ENCODE measurements around the gene TSPEAR.
A peak's percentile ranks its signal among the peaks of the same experiment; 100 is the strongest.

The TSPEAR gene

DNA sequence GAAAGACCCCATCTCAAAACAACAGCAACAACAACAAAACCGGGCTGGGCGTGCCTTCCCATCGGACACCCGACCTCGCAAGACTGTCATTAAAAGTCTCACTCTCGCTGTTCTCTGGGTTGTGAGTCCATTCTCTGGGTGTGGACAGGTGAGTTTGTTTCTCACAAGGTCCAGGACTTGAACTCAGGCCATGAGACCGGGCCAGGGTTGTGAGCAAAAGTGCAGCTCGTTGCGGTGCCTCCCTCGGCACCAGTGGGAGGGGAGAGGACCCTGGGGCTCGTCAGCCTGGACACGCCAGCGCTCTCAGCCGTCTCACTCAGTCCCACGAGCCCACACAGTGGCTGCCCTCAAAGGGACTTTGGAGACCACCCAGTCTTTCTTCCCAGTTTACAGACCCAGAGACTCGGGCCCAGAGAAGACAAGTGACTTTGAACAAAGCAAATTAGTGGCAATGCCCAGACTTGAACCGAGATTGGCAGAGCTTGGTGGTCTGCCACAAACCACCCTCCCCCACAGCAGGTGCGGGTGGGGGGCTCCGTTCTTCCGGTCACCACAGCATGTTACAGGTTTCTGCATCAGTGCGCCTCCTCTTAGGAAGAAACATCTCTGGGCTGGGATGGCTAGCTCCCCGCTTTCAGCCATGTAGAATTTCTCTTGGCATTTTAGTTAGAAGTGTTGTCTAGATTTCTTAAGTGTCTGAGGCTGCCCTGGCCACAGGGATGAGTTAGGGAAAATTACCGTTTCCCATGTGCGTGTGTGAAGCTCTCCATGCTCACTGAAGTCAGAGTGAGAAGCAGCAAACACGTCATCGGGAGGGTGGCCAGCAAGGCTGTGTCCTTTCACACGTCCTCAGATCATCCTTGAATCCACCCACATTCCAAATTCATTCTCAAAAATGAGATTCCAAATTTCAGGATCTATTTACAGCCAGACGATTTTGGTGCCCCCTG is 227.8 kb downstream of the TSPEAR start:
- no peak for DNase-seq (ENCODE audit: low read depth)

DNA sequence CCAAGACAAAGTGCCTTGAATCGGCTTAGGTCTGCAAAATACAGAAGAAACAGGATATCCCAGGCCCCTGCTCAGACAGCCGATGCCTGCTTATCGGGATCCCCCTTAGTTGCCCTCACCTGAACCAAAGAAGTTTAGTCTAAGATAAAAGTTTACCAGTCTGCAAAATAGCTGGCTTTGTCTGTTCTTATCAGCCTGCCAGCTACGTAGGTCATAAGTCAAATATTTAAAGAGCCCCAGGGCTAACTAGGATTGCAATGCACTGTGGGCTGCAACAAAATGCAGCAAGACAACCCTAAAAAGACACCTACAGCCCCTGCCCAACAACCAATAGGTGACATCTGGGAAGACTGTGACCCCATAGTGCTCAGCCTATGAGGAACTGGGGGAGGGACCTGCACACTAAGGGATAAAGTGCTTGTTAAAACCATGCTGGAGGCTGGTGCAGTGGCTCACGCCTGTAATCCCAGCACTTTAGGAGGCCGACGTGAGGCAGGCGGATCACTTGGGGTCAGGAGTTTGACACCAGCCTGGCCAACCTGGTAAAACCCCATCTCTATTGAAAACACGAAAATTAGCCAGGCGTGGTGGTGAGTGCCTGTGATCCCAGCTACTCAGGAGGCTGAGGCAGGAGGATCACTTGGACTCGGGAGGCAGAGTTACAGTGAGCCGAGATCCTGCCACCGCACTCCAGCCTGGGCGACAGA is 228.6 kb downstream of the TSPEAR start:
- no peak for DNase-seq (ENCODE audit: low read depth)

DNA sequence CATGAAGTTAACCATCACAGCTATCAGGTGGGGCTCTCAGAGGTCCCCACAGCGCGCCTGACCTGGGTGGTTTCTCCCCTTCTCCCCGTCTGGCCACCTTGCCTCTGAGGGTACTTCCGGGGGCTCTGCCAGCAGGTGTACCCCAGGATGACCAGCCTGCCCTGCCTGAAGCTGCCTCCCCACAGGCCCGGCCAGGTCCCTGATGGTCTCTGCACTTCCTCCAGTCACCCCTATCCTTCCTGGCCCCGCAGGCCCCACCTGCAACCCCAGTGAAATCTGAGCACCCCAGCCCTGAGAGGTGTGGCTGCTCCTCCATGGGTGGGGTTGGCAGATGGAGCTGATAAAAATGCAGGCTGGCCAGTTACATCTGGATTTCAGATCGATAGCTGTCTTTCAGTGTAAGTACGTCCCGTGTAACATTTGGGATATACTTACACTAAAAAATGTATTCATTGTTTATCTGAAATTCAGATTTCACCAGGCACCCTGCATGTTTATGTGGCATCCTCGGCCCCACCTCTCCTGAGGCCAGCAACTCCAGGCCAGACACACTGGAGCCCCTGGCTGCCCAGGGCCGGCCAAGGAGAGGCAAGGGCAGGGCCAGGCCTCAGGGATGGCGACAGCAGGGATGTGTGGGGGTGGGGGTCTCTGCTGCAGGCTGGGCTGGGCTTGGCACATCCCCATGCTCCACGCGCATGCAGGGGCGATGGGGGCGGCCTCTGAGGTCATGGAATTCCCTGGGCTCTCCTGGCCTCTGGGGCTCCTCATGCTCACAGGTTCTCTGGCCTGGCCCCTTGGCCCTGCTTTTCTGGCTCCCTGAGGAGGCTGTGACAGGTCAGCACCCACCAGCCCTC is 230.9 kb downstream of the TSPEAR start:
- no peak for DNase-seq (ENCODE audit: low read depth)

DNA sequence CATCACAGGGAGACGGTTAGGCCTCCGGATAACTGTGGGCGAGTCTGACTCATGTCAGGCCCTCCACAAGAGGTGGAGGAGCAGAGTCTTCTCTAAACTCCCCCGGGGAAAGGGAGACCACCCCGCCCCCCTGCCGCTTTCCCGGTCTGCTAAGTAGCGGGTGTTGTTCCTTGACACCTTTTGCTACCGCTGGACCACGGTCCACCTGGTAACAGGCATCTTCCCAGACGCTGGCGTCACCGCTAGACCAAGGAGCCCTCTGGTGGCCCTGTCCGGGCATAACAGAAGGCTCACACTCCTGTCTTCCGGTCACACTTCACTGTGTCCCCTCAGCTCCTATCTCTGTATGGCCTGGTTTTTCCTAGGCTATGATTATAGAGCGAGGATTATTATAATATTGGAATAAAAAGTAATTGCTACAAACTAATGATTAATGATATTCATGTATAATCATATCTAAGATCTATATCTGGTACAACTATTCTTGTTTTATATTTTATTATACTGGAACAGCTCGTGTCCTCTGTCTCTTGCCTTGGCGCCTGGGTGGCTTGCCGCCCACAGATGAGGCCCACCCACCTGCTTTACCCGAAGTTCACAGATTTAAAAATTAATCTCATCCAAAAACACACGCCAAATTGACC is 231.7 kb downstream of the TSPEAR start:
- DNase-seq (ENCODE audit: low read depth): peak; percentile 13

DNA sequence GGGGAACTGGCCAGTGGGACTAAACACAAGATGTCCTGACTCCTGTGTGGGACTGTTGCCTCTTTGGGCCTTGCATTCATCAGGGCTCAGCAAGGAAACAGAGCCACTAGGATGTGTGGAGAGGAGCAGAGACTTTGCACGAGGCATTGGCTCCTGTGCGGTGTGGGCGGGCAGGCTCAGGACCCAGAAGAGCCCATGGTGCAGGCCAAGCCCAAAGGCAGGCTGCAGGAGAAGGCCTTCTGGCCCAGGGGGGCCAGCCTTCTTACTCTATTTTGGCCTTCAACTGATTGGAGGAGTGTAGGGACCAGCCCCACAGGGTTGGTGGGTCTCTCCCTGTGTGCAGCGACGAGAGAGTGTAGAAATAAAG is 232.6 kb downstream of the TSPEAR start:
- no peak for DNase-seq (ENCODE audit: low read depth)

DNA sequence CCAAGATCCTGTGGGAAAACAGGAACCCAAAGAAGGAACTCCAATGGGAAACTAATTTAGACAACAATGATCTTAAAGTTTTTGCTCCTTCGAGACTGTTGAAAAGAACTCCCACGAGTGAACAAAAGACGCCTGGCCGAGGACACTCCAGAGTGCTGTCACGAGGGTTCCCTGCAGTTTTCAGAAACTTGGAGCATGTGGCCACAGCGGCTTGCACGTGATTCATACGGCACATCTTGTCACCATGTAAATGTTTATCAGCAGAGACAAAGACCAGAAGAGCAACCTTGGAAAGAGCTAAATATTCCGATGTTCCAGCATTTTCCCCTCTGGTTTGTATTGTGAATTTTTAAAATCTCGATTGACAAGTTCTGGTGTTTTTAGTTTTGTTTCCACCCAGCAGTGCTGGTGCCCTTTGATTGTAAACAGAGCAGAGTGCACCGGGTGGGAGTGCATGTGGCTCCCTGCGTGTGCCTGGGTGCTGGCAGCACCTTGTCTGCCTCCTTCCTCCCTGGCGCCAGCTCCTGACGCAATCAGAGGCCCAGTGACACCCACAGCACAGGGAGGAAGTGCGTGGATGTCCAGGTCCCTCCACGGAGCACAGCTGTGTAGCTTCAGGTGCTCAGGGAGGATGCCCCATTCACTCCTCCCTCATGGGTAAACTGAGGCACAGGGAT is 233.1 kb downstream of the TSPEAR start:
- DNase-seq (ENCODE audit: low read depth): no peak

DNA sequence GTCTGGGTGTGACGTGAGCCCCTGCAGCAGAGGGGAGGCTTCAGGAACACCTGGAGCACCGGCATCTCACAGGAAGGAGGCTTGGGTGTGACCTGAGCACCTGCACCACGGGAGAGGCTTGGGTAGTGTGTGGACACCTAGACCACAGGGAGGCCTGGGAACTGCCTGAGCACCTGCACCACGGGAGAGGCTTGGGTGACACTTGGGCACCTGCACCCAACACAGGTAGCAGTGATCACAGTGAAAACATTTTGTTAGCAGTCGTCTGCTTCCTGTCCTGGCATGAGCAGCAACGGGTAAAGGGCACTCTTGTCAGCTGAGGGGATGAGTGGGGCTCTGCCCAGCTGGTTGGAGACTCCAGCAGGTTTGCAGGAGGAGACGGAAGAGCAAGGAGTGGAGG is 233.7 kb downstream of the TSPEAR start:
- no peak for DNase-seq (ENCODE audit: low read depth)

DNA sequence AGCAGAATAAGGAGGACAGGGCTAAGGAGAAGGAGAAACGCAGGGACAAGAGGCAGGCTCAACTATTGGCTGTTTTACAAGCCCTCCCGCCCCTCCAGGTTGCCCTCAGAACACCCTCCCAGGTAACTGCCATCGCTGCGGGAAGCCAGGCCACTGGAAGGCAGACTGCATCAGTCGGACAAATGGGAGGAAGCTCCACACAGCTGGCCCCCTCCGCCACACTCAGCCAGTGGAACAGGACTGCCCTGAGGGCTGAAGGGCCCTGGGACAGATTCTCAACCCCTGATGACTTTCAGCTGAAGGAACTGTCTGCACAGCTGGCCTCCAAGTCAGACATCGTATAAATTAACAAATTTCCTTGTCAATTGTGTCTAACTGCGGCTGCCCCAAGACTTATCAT is 234.2 kb downstream of the TSPEAR start:
- DNase-seq (ENCODE audit: low read depth): no peak

DNA sequence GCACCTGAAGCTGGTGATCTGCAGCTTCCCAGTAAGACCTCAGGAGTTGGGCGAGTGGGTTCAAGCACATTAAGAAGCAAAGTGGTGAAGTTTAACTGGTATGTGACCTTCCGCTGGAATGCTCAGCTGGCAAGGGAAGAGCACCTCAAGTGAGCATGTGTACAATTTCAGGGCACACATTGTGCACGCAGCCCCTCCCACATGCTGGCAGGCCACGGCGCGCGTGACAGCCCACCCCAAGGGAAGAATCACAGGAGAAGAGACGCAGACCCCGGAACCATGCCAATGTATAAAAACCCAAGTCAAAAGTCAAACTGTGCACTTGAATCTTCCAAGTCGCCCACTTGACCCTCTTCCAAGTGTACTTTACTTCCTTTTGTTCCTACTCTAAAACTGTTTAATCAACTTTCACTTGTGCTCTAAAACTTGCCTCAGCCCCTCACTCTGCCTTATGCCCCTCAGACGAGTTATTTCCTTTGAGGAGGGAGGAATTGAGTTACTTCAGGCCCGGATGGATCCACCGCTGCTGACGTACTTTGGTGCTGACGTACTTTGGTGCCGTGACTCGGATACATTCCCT is 236.0 kb downstream of the TSPEAR start:
- no peak for DNase-seq (ENCODE audit: low read depth)

DNA sequence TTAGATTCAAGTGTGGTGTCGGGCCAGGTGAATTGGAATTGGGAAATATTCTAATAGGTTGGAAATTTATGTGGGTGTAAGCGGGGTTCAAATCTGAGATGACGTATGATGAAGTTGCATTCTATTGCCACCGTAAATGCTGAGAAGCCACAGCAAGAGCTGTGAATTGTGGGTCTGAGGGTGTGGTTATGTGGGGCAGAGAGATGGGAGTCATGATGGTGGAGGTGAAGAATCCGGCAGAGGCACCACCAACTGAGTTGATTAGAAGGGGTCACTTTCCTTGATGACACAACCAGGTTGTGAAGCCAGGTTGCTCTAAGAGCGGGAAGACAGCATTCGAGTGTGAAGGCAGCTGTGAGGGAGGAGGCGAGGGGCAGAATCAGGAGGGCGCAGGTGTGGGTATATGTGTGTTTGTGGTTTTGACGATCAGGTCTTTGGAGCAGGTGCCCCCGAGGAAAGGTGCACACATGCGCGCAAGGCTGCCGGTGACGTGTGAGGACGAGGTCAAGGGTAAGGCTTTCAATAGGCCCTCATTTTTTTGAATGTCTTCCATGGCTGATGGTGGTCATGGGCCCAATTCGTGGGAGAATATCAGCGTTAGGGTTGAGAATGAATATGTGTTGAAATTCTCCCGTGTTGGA is 237.3 kb downstream of the TSPEAR start:
- DNase-seq (ENCODE audit: low read depth): no peak

DNA sequence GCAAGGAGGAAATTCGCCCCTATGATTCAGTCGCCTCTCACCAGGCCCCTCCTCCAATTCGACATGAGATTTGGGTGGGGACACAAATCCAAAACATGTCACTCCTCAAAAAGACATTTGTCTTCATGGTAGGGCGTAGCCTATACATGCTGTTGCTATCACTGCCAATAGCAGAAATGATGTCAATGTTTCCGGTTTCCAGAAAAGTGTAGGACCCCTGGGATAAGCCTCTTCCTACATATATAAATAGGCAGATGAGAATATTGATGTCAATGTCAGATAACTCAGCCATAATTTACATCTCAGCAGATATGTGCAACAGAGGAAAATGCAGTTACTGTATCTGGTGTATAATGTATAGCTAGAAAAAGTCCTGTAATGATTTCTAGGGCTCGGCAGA is 239.4 kb downstream of the TSPEAR start:
- DNase-seq (ENCODE audit: low read depth): no peak

DNA sequence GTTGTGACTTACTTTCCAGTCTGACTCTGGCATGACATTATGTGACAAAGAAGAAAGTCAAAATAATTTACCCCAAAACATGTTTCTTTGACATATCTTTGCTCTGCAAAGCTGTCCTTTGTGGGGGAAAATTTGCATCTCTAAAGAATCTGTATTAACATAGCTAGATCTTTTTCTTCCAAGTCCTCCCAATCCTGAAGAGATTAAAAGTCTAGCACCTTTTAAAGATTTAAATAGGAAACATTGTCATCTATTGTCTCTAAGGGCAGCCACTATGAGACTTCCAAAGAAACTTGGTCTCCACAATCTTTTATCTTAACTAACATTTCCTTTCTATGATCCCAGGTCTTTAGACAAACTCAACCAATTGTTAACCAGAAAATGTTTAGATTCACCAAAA is 240.0 kb downstream of the TSPEAR start:
- no peak for DNase-seq (ENCODE audit: low read depth)

DNA sequence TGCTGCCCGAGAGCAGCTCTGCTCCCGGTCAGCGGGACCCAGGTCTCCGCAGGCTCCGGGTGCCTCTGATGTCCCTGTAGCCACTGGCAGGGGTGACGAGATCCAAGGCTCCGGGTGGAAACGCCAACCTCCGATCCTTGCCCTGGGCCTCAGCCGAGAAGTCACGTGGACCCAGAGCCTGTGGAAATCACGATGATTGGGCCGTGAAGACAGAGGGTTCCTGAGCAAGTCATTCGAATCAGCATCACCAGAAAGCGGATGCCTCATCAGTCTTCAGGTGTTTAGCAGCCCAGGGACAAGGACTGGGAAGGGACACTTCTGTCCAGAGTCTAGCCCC is 243.5 kb downstream of the TSPEAR start:
- no peak for DNase-seq (ENCODE audit: low read depth)

DNA sequence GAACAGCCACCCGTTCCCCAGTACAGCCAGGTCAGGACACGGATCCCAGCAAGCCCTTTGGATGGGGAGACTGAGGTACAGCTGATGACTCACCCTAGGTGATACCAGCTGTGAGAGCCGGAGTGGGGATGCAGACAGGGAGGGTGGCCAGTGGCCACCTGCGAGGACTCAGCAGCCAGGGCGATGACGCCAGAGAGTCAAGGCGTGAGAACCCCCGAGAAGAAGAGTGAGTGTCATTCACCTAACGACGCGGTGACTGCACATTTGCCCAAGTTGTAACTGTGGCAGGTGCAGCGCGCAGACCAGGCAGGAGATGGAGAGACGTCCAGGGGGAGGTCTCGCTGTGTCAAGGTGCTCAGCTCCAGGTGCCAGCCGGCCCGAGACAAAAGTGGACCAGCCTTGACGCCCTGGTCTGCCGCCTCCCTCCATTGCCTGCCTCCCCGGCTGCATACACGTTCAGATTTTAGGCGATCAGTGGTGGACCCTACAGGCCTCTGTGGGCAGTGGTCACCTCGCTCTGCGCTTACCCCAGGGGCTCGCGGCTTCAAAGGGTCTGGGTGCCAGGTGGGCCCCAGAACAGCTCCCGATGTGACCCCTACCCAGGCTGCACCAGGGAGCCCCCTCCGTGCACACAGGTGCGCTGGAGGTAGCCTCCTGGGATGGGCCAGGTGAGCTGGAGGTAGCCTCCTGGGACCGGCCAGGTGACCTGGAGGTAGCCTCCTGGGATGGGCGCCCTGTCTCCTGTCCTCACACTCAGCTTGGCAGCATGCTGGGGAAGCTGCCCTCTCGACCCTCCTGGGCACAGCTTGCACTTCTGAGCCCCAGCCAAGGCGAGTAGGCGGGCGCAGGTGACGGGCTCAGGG is 244.1 kb downstream of the TSPEAR start:
- no peak for DNase-seq (ENCODE audit: low read depth)

DNA sequence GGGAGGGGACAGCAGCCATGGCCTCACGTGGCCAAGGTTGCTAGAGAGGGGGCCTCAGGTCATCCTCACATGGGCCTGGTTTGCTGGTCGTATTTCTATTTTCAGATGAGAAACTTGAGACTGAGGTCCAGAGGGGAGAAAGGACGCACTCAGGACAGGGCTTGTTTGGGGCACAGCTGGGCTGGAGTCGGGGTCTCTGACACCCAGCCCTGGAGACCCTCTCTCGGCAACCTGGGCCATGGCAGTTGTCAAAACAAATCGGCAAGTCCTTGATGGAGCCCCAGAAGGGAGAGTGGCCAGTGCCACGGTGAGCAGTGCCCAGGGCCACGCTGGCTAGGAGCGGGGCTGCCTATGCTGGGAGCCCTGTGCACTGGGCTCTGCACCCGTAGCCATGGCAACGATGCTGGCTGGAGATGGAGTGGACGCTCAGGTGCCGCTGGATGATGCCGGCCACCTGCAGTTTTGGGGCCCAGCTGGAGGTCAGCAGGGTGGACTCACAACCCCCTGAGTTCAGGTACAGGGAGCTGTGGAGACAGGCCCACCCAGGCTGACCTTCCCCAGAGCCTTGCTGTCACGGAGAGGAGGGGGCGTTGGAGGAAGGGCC is 244.9 kb downstream of the TSPEAR start:
- no peak for DNase-seq (ENCODE audit: low read depth)

DNA sequence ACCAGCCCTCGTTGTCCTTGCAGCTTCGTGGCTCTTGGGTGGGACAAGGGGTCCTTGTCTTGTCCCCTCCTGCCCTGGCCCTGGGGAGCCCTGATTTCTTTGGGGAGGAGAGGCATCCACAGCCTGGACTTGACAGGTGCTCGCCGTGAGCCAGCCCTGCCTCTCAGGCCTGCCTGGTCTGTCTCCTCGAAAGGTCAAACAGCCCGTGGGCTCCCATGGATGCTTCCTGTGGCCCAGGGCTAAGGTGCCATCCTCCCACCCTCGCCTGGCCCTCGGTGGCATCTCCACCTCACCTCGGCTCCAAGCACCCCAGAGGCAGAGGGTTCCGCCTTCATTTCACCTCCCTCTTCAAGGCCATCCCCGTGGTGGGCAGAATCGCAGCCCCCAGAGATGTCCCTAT is 247.0 kb downstream of the TSPEAR start:
- DNase-seq (ENCODE audit: low read depth): no peak

DNA sequence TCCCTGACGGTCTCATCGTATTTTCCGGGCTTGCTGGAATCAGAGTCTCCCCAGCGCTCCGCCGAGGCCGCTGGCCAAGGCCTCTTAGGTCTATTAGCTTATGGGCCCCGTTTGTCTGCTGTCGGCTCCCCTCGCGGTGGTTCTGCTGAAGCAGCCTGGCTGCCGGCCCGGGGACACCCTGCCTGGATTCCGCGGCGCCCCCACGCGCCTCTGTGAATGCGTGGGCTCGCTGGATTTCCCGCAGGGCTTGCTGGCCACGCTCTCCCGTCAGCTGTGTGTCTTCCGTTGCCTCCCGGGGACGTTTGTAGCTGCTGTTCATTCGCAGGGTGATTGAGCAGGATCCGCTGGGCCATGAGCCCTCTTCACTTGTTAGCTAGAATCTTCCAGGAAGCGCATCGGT is 247.6 kb downstream of the TSPEAR start:
- DNase-seq (ENCODE audit: low read depth): no peak

DNA sequence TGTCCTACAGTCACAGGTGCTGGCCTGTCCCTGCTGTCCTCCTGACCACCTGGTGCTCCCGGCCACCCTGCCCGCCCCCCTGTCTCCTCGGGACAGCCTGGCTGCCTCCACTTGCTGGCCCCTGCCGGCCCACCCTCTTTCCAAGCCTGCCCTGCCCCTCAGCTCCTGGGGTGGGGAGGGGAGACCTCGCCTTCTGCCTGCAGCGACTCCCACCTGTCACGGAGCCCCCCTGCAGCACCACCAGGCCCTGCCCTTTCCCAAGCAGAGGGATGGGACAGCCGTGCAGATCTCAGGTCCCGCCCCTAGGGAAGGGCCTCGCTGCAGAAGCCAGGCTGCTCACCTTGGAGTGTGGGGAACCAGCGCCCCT is 248.6 kb downstream of the TSPEAR start:
- no peak for DNase-seq (ENCODE audit: low read depth)

DNA sequence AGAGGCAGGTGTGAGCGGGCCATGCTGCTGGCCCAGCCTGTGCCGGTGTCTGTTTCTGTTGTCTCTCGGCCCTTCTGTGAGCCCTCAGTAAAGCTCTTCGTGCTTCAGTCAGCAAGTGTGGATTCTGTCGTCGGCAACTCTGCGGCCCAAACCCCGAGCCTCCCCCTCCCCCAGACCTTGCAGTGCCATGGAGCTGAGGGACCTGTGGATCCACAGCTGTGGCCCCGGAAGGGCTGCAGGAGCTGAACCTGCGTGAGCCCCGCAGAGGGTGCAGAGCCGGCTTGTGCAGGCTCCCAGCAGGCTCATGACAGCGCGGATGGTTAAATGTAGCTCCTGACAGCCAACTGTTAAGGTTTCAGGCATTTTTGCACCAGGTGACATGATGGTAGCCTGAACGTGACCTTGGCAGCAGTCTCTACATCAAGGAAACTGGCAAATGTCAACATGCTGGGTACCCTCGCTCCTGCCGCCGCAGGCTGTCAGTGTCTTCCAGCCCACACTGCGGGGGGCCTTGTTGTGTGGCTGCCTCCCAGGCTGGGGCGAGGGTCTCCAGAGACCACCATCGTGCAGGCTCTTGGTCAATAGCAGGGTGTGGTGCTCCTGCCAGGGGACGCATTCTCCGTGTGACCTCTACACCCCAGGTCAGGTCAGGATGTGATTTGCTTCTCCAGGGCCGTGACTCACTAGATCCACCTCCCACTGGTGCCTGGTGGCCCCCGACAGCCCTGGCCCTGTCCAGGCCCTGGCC is 249.1 kb downstream of the TSPEAR start:
- DNase-seq (ENCODE audit: low read depth): no peak
